Activated T-cell treated with anti-CD3 and anti-CD28 coated beads for 4 hours (primary cell): Measurements from ENCODE around the gene AP2B1.
A peak's percentile ranks its signal among the peaks of the same experiment; 100 is the strongest.
"Not testable (repeated sequence)": the region's sequence is repeated elsewhere in the genome, so short reads cannot be mapped to it uniquely, and the experiment has no call there.

ENCODE experiments used
- DNase-seq: peaks from one replicate; pipeline ENCODE4 v3.0.0-alpha.2; 2020

AP2B1 gene

GRCh38 chr17:35587074-35587961, at the start of gene AP2B1:
Gene AP2B1 (plus strand): TSS chr17:35587322. CDS start chr17:35594031, 6,709 bp downstream.
- DNase-seq: peak; percentile 98

- DNase-seq: no peak
Observed at GRCh38 chr17:35537601-35538141, 49.5 kb upstream of the AP2B1 start, which contains the start of gene SLFN12L. Gene SLFN12L (minus strand): TSS chr17:35537678. CDS start chr17:35522364, 15,314 bp downstream.

- no peak for DNase-seq
Observed at GRCh38 chr17:35539659-35540026, 47.5 kb upstream of the AP2B1 start.

GRCh38 chr17:35540589-35541404, 46.3 kb upstream of the AP2B1 start:
- no peak for DNase-seq

GRCh38 chr17:35541434-35541833, 45.7 kb upstream of the AP2B1 start:
- DNase-seq: no peak

GRCh38 chr17:35542990-35543389, 44.1 kb upstream of the AP2B1 start:
- DNase-seq: no peak

GRCh38 chr17:35543856-35544255, 43.3 kb upstream of the AP2B1 start:
- no peak for DNase-seq

GRCh38 chr17:35545150-35545549, 42.0 kb upstream of the AP2B1 start:
- no peak for DNase-seq

- DNase-seq: no peak
Observed at GRCh38 chr17:35546487-35546886, 40.6 kb upstream of the AP2B1 start.

GRCh38 chr17:35548208-35548810, 38.8 kb upstream of the AP2B1 start:
- DNase-seq: no peak

- no peak for DNase-seq
Observed at GRCh38 chr17:35548978-35549377, 38.1 kb upstream of the AP2B1 start.

GRCh38 chr17:35553310-35553709, 33.8 kb upstream of the AP2B1 start:
- no peak for DNase-seq

- no peak for DNase-seq
Observed at GRCh38 chr17:35554668-35555067, 32.5 kb upstream of the AP2B1 start.

- no peak for DNase-seq
Observed at GRCh38 chr17:35555691-35556090, 31.4 kb upstream of the AP2B1 start.

- no peak for DNase-seq
Observed at GRCh38 chr17:35557353-35557752, 29.8 kb upstream of the AP2B1 start.

- no peak for DNase-seq
Observed at GRCh38 chr17:35559495-35560210, 27.5 kb upstream of the AP2B1 start.

GRCh38 chr17:35560703-35561102, 26.4 kb upstream of the AP2B1 start, which contains the start of gene SLFN14:
Gene SLFN14 (minus strand): TSS chr17:35560819. CDS start chr17:35558062, 2,757 bp downstream.
- DNase-seq: no peak

GRCh38 chr17:35563181-35563580, 23.9 kb upstream of the AP2B1 start:
- DNase-seq: not testable (repeated sequence)

GRCh38 chr17:35566968-35567367, 20.2 kb upstream of the AP2B1 start:
- no peak for DNase-seq

GRCh38 chr17:35568561-35568960, 18.6 kb upstream of the AP2B1 start:
- peak; percentile 33 for DNase-seq

GRCh38 chr17:35569405-35569804, 17.7 kb upstream of the AP2B1 start:
- DNase-seq: no peak

- no peak for DNase-seq
Observed at GRCh38 chr17:35575759-35576158, 11.4 kb upstream of the AP2B1 start.
